Activated T-cell treated with anti-CD3 and anti-CD28 coated beads, Interleukin-2, amount 50 U/mL, for 4 hours (primary cell): ENCODE measurements around the gene JAKMIP2. TPM values are rescaled to one million over a fixed set of nuclear protein-coding genes. Genes with fewer than 3 reads are reported as not detected.
"Not testable (repeated sequence)": the region's sequence is repeated elsewhere in the genome, so short reads cannot be mapped to it uniquely, and the experiment has no call there.

ENCODE experiments used
- ATAC-seq, 2 donors: fragments of 200-7000 bp; cut with Tn5 transposase; one replicate each; pipeline ENCODE4 v1.10.0; 2021
- DNase-seq: peaks from one replicate; pipeline ENCODE4 v3.0.0-alpha.2; 2020
- H3K27me3 Mint-ChIP-seq: one replicate; pipeline ENCODE4 v1.8.0; 2021; ENCODE audit warnings: low read depth, mixed read lengths
- H3K36me3 Mint-ChIP-seq: one replicate; pipeline ENCODE4 v1.8.0; 2022; ENCODE audit warnings: mixed read lengths; ENCODE audit not compliant: insufficient read depth
- H3K4me1 Mint-ChIP-seq: one replicate; pipeline ENCODE4 v1.8.0; 2021; ENCODE audit warnings: low read depth, mixed read lengths
- H3K4me3 Mint-ChIP-seq: one replicate; pipeline ENCODE4 v1.8.0; 2021; ENCODE audit warnings: mild to moderate bottlenecking, moderate library complexity, mixed read lengths
- H3K9me3 Mint-ChIP-seq: one replicate; pipeline ENCODE4 v1.8.0; 2021; ENCODE audit warnings: mixed read lengths
- total RNA-seq, 3 donors: library from RNA; stranded (reverse); gene quantifications; one replicate each; pipeline ENCODE4 v1.2.1, GENCODE V29; 2021

JAKMIP2 gene
- total RNA-seq, 3 donors from 2014 or later = 0.56 to 1.3 (median 0.76) TPM

GRCh38 chr5:147555176-147555575, 227.4 kb downstream of the JAKMIP2 start:
- no peak for ATAC-seq
- Mint-ChIP-seq H3K9me3 (no peaks in the 10 kb centered on the region), H3K4me1 (no peaks in the 10 kb centered on the region), H3K36me3 (no peaks in the 10 kb centered on the region), H3K27me3 (peaks cover 2% of the 10 kb centered on the region), H3K4me3 (no peak overlapping the region)
- no peak for DNase-seq

- ATAC-seq = no peak
- Mint-ChIP-seq H3K4me3 (no peak overlapping the region), H3K9me3 (peaks cover 3% of the 10 kb centered on the region), H3K36me3 (no peaks in the 10 kb centered on the region), H3K27me3 (peaks cover 2% of the 10 kb centered on the region), H3K4me1 (no peaks in the 10 kb centered on the region)
- DNase-seq = no peak
These were observed 228.2 kb downstream of the JAKMIP2 start for GRCh38 chr5:147554261-147554817.

GRCh38 chr5:147553817-147554216, 228.7 kb downstream of the JAKMIP2 start:
- not testable (repeated sequence) for ATAC-seq, H3K36me3 Mint-ChIP-seq, H3K27me3 Mint-ChIP-seq, H3K4me1 Mint-ChIP-seq, H3K9me3 Mint-ChIP-seq, H3K4me3 Mint-ChIP-seq, DNase-seq

GRCh38 chr5:147552897-147553296, 229.6 kb downstream of the JAKMIP2 start:
- Mint-ChIP-seq H3K4me3 (no peak overlapping the region), H3K36me3 (no peaks in the 10 kb centered on the region), H3K27me3 (peaks cover 2% of the 10 kb centered on the region), H3K4me1 (no peaks in the 10 kb centered on the region), H3K9me3 (peaks cover 4% of the 10 kb centered on the region)
- DNase-seq = no peak
- no peak for ATAC-seq

GRCh38 chr5:147551677-147552076, 230.9 kb downstream of the JAKMIP2 start:
- H3K9me3 Mint-ChIP-seq = peaks cover 4% of the 10 kb centered on the region
- ATAC-seq = no peak
- no peaks in the 10 kb centered on the region for H3K36me3 Mint-ChIP-seq
- DNase-seq = no peak
- no peak overlapping the region for H3K4me3 Mint-ChIP-seq
- H3K27me3 Mint-ChIP-seq = no peaks in the 10 kb centered on the region
- no peaks in the 10 kb centered on the region for H3K4me1 Mint-ChIP-seq

GRCh38 chr5:147547730-147548129, 234.8 kb downstream of the JAKMIP2 start:
- DNase-seq (no peak), ATAC-seq (no peak)
- no peaks in the 10 kb centered on the region for H3K36me3 Mint-ChIP-seq
- peaks cover 4% of the 10 kb centered on the region for H3K9me3 Mint-ChIP-seq
- no peaks in the 10 kb centered on the region for H3K4me1 Mint-ChIP-seq
- H3K27me3 Mint-ChIP-seq = peaks cover 2% of the 10 kb centered on the region
- H3K4me3 Mint-ChIP-seq = no peak overlapping the region

- Mint-ChIP-seq H3K4me1 (no peaks in the 10 kb centered on the region), H3K36me3 (no peaks in the 10 kb centered on the region), H3K27me3 (peaks cover 2% of the 10 kb centered on the region), H3K9me3 (peaks cover 3% of the 10 kb centered on the region), H3K4me3 (no peak overlapping the region)
- no peak for DNase-seq
- ATAC-seq = no peak
These were observed 238.0 kb downstream of the JAKMIP2 start for GRCh38 chr5:147544556-147544955.

- no peaks in the 10 kb centered on the region for H3K36me3 Mint-ChIP-seq
- H3K9me3 Mint-ChIP-seq = no peaks in the 10 kb centered on the region
- H3K4me1 Mint-ChIP-seq = no peaks in the 10 kb centered on the region
- no peak overlapping the region for H3K4me3 Mint-ChIP-seq
- no peak for ATAC-seq
- peaks cover 4% of the 10 kb centered on the region for H3K27me3 Mint-ChIP-seq
- DNase-seq = no peak
These were observed 243.5 kb downstream of the JAKMIP2 start for GRCh38 chr5:147539053-147539452.

GRCh38 chr5:147538236-147538635, 244.3 kb downstream of the JAKMIP2 start:
- ATAC-seq = no peak
- Mint-ChIP-seq H3K4me1 (no peaks in the 10 kb centered on the region), H3K4me3 (no peak overlapping the region), H3K36me3 (no peaks in the 10 kb centered on the region), H3K9me3 (no peaks in the 10 kb centered on the region), H3K27me3 (peaks cover 2% of the 10 kb centered on the region)
- DNase-seq = no peak

Other genes with a start within 250 kb of the JAKMIP2 start
- gene SPINK1, start 48.9 kb upstream of the JAKMIP2 start, total RNA-seq = 1 to 10 TPM; 1.5 to 4.7 (median 2.0) TPM
- under 1 TPM in 1 of 3 donors, not detected in 2; 0.90 TPM for gene SCGB3A2, start 96.0 kb upstream of the JAKMIP2 start, total RNA-seq
- not detected for gene C5orf46, start 123.8 kb upstream of the JAKMIP2 start, total RNA-seq